Spleen (tissue), 11 donors: ENCODE data around the gene CACNB2. TPM values are rescaled to one million over a fixed set of nuclear protein-coding genes. Genes with fewer than 3 reads are reported as not detected.

Experiments
- DNase-seq: peaks from one replicate; pipeline ENCODE4 v3.0.0-alpha.2; 2020
- H3K27ac ChIP-seq, 8 donors: fragments of 200-600 bp; sonication (generic) in 7 of 8; 1 replicate in 4 of 8; 2 replicates in 4 of 8; pipeline versions ENCODE4 v1.5.0 to v1.8.0; 2016 to 2021; ENCODE audit warnings: inconsistent platforms in 4 of 8, mild to moderate bottlenecking in 4 of 8, moderate library complexity in 1 of 8
- H3K27me3 ChIP-seq, 7 donors: fragments of 200-600 bp; sonication (generic) in 6 of 7; replicated peaks in 1 of 7; 1 replicate in 4 of 7; 2 replicates in 3 of 7; pipeline versions ENCODE4 v1.5.0 to v1.8.0; 2016 to 2021; ENCODE audit warnings: inconsistent platforms in 3 of 7, mild to moderate bottlenecking in 1 of 7
- H3K36me3 ChIP-seq, 6 donors: fragments of 200-600 bp; sonication (generic) in 5 of 6; 1 replicate in 4 of 6; 2 replicates in 2 of 6; pipeline versions ENCODE4 v1.5.0 to v1.8.0; 2016 to 2021; ENCODE audit warnings: inconsistent platforms in 2 of 6
- H3K4me1 ChIP-seq, 6 donors: fragments of 200-600 bp; sonication (generic) in 5 of 6; 1 replicate in 3 of 6; 2 replicates in 3 of 6; pipeline versions ENCODE4 v1.5.0 to v1.8.0; 2016 to 2021; ENCODE audit warnings: inconsistent platforms in 3 of 6
- H3K4me3 ChIP-seq, 8 donors: fragments of 200-600 bp; sonication (generic) in 7 of 8; 1 replicate in 4 of 8; 2 replicates in 4 of 8; pipeline versions ENCODE4 v1.5.0 to v1.8.0; 2016 to 2021; ENCODE audit warnings: inconsistent platforms in 4 of 8, mild to moderate bottlenecking in 4 of 8, moderate library complexity in 2 of 8
- H3K9me3 ChIP-seq, 8 donors: fragments of 200-600 bp; sonication (generic) in 7 of 8; 1 replicate in 4 of 8; 2 replicates in 4 of 8; pipeline versions ENCODE4 v1.5.0 to v1.8.0; 2016 to 2021; ENCODE audit warnings: inconsistent platforms in 4 of 8
- CTCF ChIP-seq, 11 experiments: fragments of 200-600 bp in 7 of 11; fragments of 450-650 bp in 4 of 11; sonication (generic) in 4 of 11; IDR thresholded peaks in 8 of 11; conservative IDR thresholded peaks in 3 of 11; 1 replicate in 7 of 11; 2 replicates in 4 of 11; pipeline versions ENCODE4 v1.4.0 to v1.8.0; 2016 to 2021; ENCODE audit warnings: antibody characterized with exemption in 11 of 11, inconsistent platforms in 4 of 11, mild to moderate bottlenecking in 1 of 11
- POLR2A ChIP-seq, 3 donors: fragments of 450-650 bp; IDR thresholded peaks; one replicate each; pipeline ENCODE4 v1.5.1; 2017; ENCODE audit warnings: antibody characterized with exemption in 3 of 3, mild to moderate bottlenecking in 1 of 3
- POLR2AphosphoS5 ChIP-seq, 3 donors: sonication (generic); formaldehyde crosslinking; IDR thresholded peaks; one replicate each; pipeline ENCODE4 v1.5.1; 2017; ENCODE audit warnings: antibody characterized with exemption in 3 of 3
- WGBS, 5 donors: extraction: QIAGEN DNeasy Blood & Tissue Kit in 3 of 5; methylation state at CpG; one replicate each; pipeline versions ENCODE4 v1.1.5 to v1.1.7; 2013 to 2018; 5-methylcytosine and 5-hydroxymethylcytosine counted together
- intact Hi-C: fragments of 100-400 bp; cut with DNase I; formaldehyde crosslinking; loops from one replicate; pipeline ENCODE4 v1.15.0; 2023; ENCODE audit warnings: low total_unique reads
- polyA plus RNA-seq, 3 donors: library from polyadenylated mRNA; stranded (reverse); fragments of 200-250 nt; gene quantifications; one replicate each; pipeline ENCODE4 v1.2.1, GENCODE V29; 2013
- total RNA-seq, 7 donors: library from RNA; depleted of rRNA in 3 of 7; stranded (reverse); fragments of >200 nt in 3 of 7; fragmentation: NEBNext Ultra II Directional in 4 of 7; extraction: Animal tissue kit (Norgen Biotek cat#: 25700) in 4 of 7; gene quantifications; one replicate each; pipeline versions ENCODE4 v1.1.0 to v1.2.1, GENCODE V29; 2016 to 2021
- donor health status: healthy with polysubstance abuse.
- donor health status: DM: no; HTN: no; CAD: no; lungs with moderate emphysema.
- donor health status: DM: no; HTN: no; CAD: no.
- donor health status: Bipolar disorder and iron deficiency.
- donor health status: healthy.
- donor health status: DM: no; HTN: no; CAD: no.
- donor health status: DM: yes; HTN: yes; CAD: no.

Gene CACNB2
- total and polyA plus RNA-seq, 10 donors, result 0.17 to 0.79 (median 0.44) TPM; not detected in 1

- no peak overlapping the region for H3K27ac ChIP-seq
- no peak overlapping the region for H3K4me3 ChIP-seq
- H3K4me1 ChIP-seq, result no peaks in the 10 kb centered on the region
- intact Hi-C loops, result no loop called here
- TF ChIP-seq POLR2A (IDR thresholded peaks at IDR 0.05) (no peak), POLR2AphosphoS5 (IDR thresholded peaks at IDR 0.05) (no peak), CTCF (IDR thresholded peaks at IDR 0.05 in 8 of 11, conservative IDR thresholded peaks at IDR 0.05 in 3 of 11) (no peak)
- DNase-seq, result no peak
- WGBS, 5 donors, result 71 to 86% (median 78%) methylated on average over 4 of the region's 4 CpGs
- no peaks in the 10 kb centered on the region for H3K9me3 ChIP-seq
- no peaks in the 10 kb centered on the region for H3K27me3 ChIP-seq
- no peaks in the 10 kb centered on the region for H3K36me3 ChIP-seq
Measured at GRCh38 chr10:18221123-18221522, 80.9 kb downstream of the CACNB2 start.

DNA sequence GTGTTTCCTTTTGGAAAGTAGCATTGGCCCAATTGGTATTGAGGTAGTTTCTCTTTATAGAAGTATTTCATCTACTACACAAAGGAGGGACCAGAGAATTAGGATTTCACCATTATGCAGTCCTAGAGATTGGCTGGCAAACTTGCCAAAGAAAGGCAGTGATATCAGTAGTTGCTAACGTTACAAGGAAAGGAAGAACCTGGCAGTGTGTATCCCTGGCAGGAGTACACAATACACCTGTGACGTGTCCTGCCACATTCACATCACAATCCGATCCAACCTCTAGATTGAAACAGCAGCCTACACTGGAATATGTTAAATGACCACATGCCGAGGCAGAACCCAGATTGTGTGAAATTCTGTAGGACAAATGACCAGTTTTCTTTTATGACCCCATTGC is 81.7 kb downstream of the CACNB2 start:
- H3K36me3 ChIP-seq, result no peaks in the 10 kb centered on the region
- H3K4me1 ChIP-seq, result no peaks in the 10 kb centered on the region
- no peaks in the 10 kb centered on the region for H3K9me3 ChIP-seq
- no peaks in the 10 kb centered on the region for H3K27me3 ChIP-seq
- WGBS, 5 donors, result 60 to 90% (median 70%) methylated on average over 4 of the region's 4 CpGs
- H3K27ac ChIP-seq, result no peak overlapping the region
- DNase-seq, result no peak
- no peak overlapping the region for H3K4me3 ChIP-seq
- intact Hi-C loops, result no loop called here
- TF ChIP-seq POLR2AphosphoS5 (IDR thresholded peaks at IDR 0.05), result no peak
- no peak for TF ChIP-seq CTCF (IDR thresholded peaks at IDR 0.05 in 8 of 11, conservative IDR thresholded peaks at IDR 0.05 in 3 of 11)
- no peak for TF ChIP-seq POLR2A (IDR thresholded peaks at IDR 0.05)

DNA sequence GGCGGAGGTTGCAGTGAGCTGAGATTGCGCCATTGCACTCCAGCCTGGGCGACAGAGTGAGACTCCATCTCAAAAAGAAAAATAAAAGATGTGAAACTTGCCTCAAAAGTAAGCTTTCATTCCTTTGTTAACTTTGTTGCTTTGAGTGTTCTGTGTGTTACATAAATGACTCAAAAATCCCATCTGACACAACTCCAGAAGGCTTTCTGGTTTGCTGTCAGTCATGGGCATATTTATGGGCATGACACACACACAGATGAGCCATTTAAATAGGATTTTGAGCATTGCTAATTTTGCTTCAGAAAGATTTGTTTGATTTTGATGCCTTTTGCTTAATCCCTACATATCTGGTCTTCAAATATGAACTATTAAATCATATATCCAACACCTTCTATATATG is 82.6 kb downstream of the CACNB2 start:
- H3K4me1 ChIP-seq, result no peaks in the 10 kb centered on the region
- H3K4me3 ChIP-seq, result no peak overlapping the region
- H3K27me3 ChIP-seq, result no peaks in the 10 kb centered on the region
- WGBS, 5 donors, result 61 to 89% (median 73%) methylated on average over 3 of the region's 3 CpGs
- H3K36me3 ChIP-seq, result no peaks in the 10 kb centered on the region
- no peak for DNase-seq
- no peaks in the 10 kb centered on the region for H3K9me3 ChIP-seq
- intact Hi-C loops, result no loop called here
- no peak overlapping the region for H3K27ac ChIP-seq
- no peak for TF ChIP-seq POLR2AphosphoS5 (IDR thresholded peaks at IDR 0.05)
- TF ChIP-seq POLR2A (IDR thresholded peaks at IDR 0.05), result no peak
- no peak for TF ChIP-seq CTCF (IDR thresholded peaks at IDR 0.05 in 8 of 11, conservative IDR thresholded peaks at IDR 0.05 in 3 of 11)

DNA sequence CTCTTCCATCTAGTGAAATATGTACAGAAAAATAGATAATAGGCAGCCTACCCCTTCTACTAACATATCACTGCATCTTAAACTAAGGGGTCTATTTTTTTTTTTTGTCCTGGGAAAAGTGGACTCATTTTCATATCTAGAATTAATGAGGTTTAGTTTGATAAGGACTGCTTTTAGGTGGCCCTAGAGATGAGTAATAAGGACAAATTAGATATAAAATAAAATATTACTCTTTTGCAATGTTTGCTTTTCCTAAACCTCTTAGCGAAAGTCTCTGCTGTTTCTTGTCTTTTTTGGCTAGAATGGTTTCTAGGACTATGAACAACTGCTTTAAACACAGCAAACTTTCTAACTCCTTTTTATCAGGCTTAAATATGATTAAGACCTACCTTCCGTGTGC is 83.7 kb downstream of the CACNB2 start:
- TF ChIP-seq POLR2AphosphoS5 (IDR thresholded peaks at IDR 0.05), result no peak
- TF ChIP-seq POLR2A (IDR thresholded peaks at IDR 0.05), result no peak
- TF ChIP-seq CTCF (IDR thresholded peaks at IDR 0.05 in 8 of 11, conservative IDR thresholded peaks at IDR 0.05 in 3 of 11), result no peak
- no peak overlapping the region for H3K4me3 ChIP-seq
- intact Hi-C loops, result no loop called here
- no peak for DNase-seq
- 77 to 95% (median 91%) methylated on average over 2 of the region's 2 CpGs for WGBS, 5 donors
- H3K27me3 ChIP-seq, result no peaks in the 10 kb centered on the region
- H3K4me1 ChIP-seq, result no peaks in the 10 kb centered on the region
- H3K9me3 ChIP-seq, result no peaks in the 10 kb centered on the region
- no peak overlapping the region for H3K27ac ChIP-seq
- no peaks in the 10 kb centered on the region for H3K36me3 ChIP-seq
